GM19025 (cell line): ENCODE results near the gene ZNRF3.

Experiments used
- ATAC-seq: cut with Tn5 transposase; IDR thresholded peaks from one replicate; pipeline ENCODE4 v1.9.1; 2021; ENCODE audit warnings: mild to moderate bottlenecking, low read depth, moderate library complexity; ENCODE audit not compliant: unreplicated experiment

Gene ZNRF3

GRCh38 chr22:29105468-29105867 is 222.1 kb downstream of the ZNRF3 start:
- ATAC-seq = no peak

GRCh38 chr22:29106839-29107238 is 223.5 kb downstream of the ZNRF3 start:
- no peak for ATAC-seq
